Small intestine (tissue), 7 donors: ENCODE results near the gene NFATC1. TPM values are rescaled to one million over a fixed set of nuclear protein-coding genes. Genes with fewer than 3 reads are reported as not detected.
A peak's percentile ranks its signal among the peaks of the same experiment; 100 is the strongest.

Experiments
- DNase-seq, 2 donors: peaks; one replicate each; pipeline versions ENCODE4 v3.0.0 to v3.0.0-alpha.2; 2013
- FAIRE-seq: peaks from 2 replicates; lab custom pipeline; 2012; peaks lifted over from hg19 to GRCh38; lab: Jason Lieb, UNC
- H3K27ac ChIP-seq, 3 donors: one replicate each; pipeline ENCODE4 v1.5.1; 2013; ENCODE audit warnings: low read length in 2 of 3, mild to moderate bottlenecking in 2 of 3, control low read depth in 1 of 3, inconsistent platforms in 1 of 3, low read depth in 1 of 3, moderate library complexity in 1 of 3
- H3K27me3 ChIP-seq, 3 donors: one replicate each; pipeline ENCODE4 v1.6.1; 2013; ENCODE audit warnings: low read length in 3 of 3, inconsistent platforms in 1 of 3; ENCODE audit not compliant: control insufficient read depth in 3 of 3, insufficient read depth in 3 of 3
- H3K36me3 ChIP-seq, 3 donors: one replicate each; pipeline ENCODE4 v1.6.1; 2013; ENCODE audit warnings: low read length in 3 of 3, inconsistent platforms in 1 of 3, low read depth in 1 of 3, mild to moderate bottlenecking in 1 of 3, moderate library complexity in 1 of 3; ENCODE audit not compliant: control insufficient read depth in 3 of 3, insufficient read depth in 2 of 3
- H3K4me1 ChIP-seq, 3 donors: one replicate each; pipeline ENCODE4 v1.6.1; 2013; ENCODE audit warnings: low read length in 2 of 3, inconsistent platforms in 1 of 3, low read depth in 1 of 3, mild to moderate bottlenecking in 1 of 3, moderate library complexity in 1 of 3; ENCODE audit not compliant: control insufficient read depth in 3 of 3, insufficient read depth in 2 of 3
- H3K4me3 ChIP-seq, 3 donors: one replicate each; pipeline ENCODE4 v1.5.1; 2013; ENCODE audit warnings: low read length in 3 of 3, control low read depth in 1 of 3, inconsistent platforms in 1 of 3, low read depth in 1 of 3, mild to moderate bottlenecking in 1 of 3, moderate library complexity in 1 of 3
- H3K9me3 ChIP-seq, 2 donors: one replicate each; pipeline ENCODE4 v1.6.1; 2013; ENCODE audit warnings: low read depth in 1 of 2, low read length in 1 of 2; ENCODE audit not compliant: control insufficient read depth in 2 of 2, insufficient read depth in 1 of 2
- WGBS, 3 donors: extraction: QIAGEN DNeasy Blood & Tissue Kit; methylation state at CpG; one replicate each; pipeline ENCODE4 v1.1.7; 2013; 5-methylcytosine and 5-hydroxymethylcytosine counted together
- polyA plus RNA-seq, 4 donors: library from polyadenylated mRNA; stranded (reverse) in 3 of 4; unstranded in 1 of 4; fragments of 200-250 nt in 3 of 4; fragments of 120-200 nt in 1 of 4; gene quantifications; one replicate each; pipeline versions ENCODE4 v1.2.1 to v1.2.3, GENCODE V29; 2013
- donor health status: healthy with polysubstance abuse.
- donor health status: control.
- donor health status: control.
- donor health status: Bipolar disorder and iron deficiency.
- donor health status: healthy.

The NFATC1 gene
- polyA plus RNA-seq, 4 donors: 0.67 to 5.9 (median 2.2) TPM

GRCh38 chr18:79397247-79397829 is 1.6 kb downstream of the NFATC1 start:
- DNase-seq: no peak
- no peak for FAIRE-seq
- WGBS, 3 donors: 18 to 62% (median 42%) methylated on average over 27 of the region's 27 CpGs

GRCh38 chr18:79397830-79398761 is 2.4 kb downstream of the NFATC1 start:
- Histone ChIP-seq H3K4me1 (peaks cover 1 to 16% (median 3%) of the 10 kb centered on the region in 3 donors), H3K9me3 (no peaks in the 10 kb centered on the region), H3K4me3 (peak overlapping the region in 1 of 3 donors; percentile 9), H3K36me3 (no peaks in the 10 kb centered on the region), H3K27ac (no peak overlapping the region), H3K27me3 (peaks cover 0 to 58% (median 11%) of the 10 kb centered on the region in 3 donors)
- no peak for DNase-seq
- WGBS, 3 donors: 24 to 60% (median 45%) methylated on average over 38 of the region's 38 CpGs
- no peak for FAIRE-seq

More at GRCh38 chr18:79397247-79397829, 1.6 kb downstream of the NFATC1 start:
- no peak overlapping the region for H3K27ac ChIP-seq
- no peaks in the 10 kb centered on the region for H3K9me3 ChIP-seq
- H3K4me1 ChIP-seq: peaks cover 1 to 20% (median 7%) of the 10 kb centered on the region in 3 donors
- H3K36me3 ChIP-seq: no peaks in the 10 kb centered on the region
- H3K27me3 ChIP-seq: peaks cover 0 to 61% (median 11%) of the 10 kb centered on the region in 3 donors
- peak overlapping the region in 1 of 3 donors; percentile 9 for H3K4me3 ChIP-seq

GRCh38 chr18:79399275-79400081 is 3.7 kb downstream of the NFATC1 start:
- Histone ChIP-seq H3K27me3 (peaks cover 0 to 56% (median 11%) of the 10 kb centered on the region in 3 donors), H3K9me3 (no peaks in the 10 kb centered on the region), H3K4me3 (peak overlapping the region; percentile 19 to 78 (median 76)), H3K27ac (peak overlapping the region in 1 of 3 donors; percentile 60), H3K36me3 (no peaks in the 10 kb centered on the region), H3K4me1 (peaks cover 0 to 13% (median 1%) of the 10 kb centered on the region in 3 donors)
- DNase-seq: peak in 1 of 2 donors; percentile 36
- WGBS, 3 donors: 4 to 19% (median 7%) methylated on average over 65 to 79 of the region's 79 CpGs
- FAIRE-seq: no peak

GRCh38 chr18:79400091-79400590 is 4.4 kb downstream of the NFATC1 start:
- DNase-seq (peak; percentile 27 to 28), FAIRE-seq (no peak)
- Histone ChIP-seq H3K27me3 (peaks cover 0 to 55% (median 11%) of the 10 kb centered on the region in 3 donors), H3K36me3 (peaks cover 0 to 2% (median 0%) of the 10 kb centered on the region in 3 donors), H3K9me3 (no peaks in the 10 kb centered on the region), H3K4me1 (peaks cover 0 to 9% (median 0%) of the 10 kb centered on the region in 3 donors), H3K4me3 (peak overlapping the region; percentile 19 to 78 (median 76)), H3K27ac (peak overlapping the region in 2 of 3 donors; percentile 34 to 60)
- 0 to 1% (median 0%) methylated on average over 20 to 71 of the region's 71 CpGs for WGBS, 3 donors

- H3K4me1 ChIP-seq: peaks cover 0 to 9% (median 0%) of the 10 kb centered on the region in 3 donors
- FAIRE-seq (no peak), DNase-seq (no peak)
- H3K36me3 ChIP-seq: peaks cover 0 to 2% (median 0%) of the 10 kb centered on the region in 3 donors
- H3K9me3 ChIP-seq: no peaks in the 10 kb centered on the region
- H3K4me3 ChIP-seq: peak overlapping the region; percentile 15 to 78 (median 76)
- peak overlapping the region in 2 of 3 donors; percentile 34 to 78 for H3K27ac ChIP-seq
- WGBS, 3 donors: 17 to 63% (median 61%) methylated on average over 19 to 54 of the region's 58 CpGs
- peaks cover 0 to 54% (median 9%) of the 10 kb centered on the region in 3 donors for H3K27me3 ChIP-seq
Measured at GRCh38 chr18:79400591-79401381, 5.1 kb downstream of the NFATC1 start.

GRCh38 chr18:79401494-79402208 is 5.9 kb downstream of the NFATC1 start:
- 84 to 86% (median 85%) methylated on average over 28 to 32 of the region's 32 CpGs for WGBS, 3 donors
- Histone ChIP-seq H3K4me3 (no peak overlapping the region), H3K27ac (peak overlapping the region in 1 of 3 donors; percentile 78), H3K36me3 (peaks cover 0 to 2% (median 0%) of the 10 kb centered on the region in 3 donors), H3K27me3 (peaks cover 0 to 52% (median under 1%) of the 10 kb centered on the region in 3 donors), H3K4me1 (peaks cover 0 to 7% (median 0%) of the 10 kb centered on the region in 3 donors), H3K9me3 (no peaks in the 10 kb centered on the region)
- DNase-seq (no peak), FAIRE-seq (no peak)

GRCh38 chr18:79402209-79402576 is 6.5 kb downstream of the NFATC1 start:
- DNase-seq: no peak

More at GRCh38 chr18:79402209-79402576, 6.5 kb downstream of the NFATC1 start:
- Histone ChIP-seq H3K27me3 (peaks cover 0 to 46% (median 0%) of the 10 kb centered on the region in 3 donors), H3K36me3 (peaks cover 0 to 2% (median 0%) of the 10 kb centered on the region in 3 donors), H3K4me1 (peaks cover 0 to 1% (median 0%) of the 10 kb centered on the region in 3 donors), H3K27ac (peak overlapping the region in 1 of 3 donors; percentile 22), H3K4me3 (no peak overlapping the region), H3K9me3 (no peaks in the 10 kb centered on the region)
- no peak for FAIRE-seq
- 85 to 88% (median 88%) methylated on average over 16 of the region's 16 CpGs for WGBS, 3 donors
